HEK293 (cell line): ENCODE measurements around the gene LRRFIP1.

ENCODE experiments used
- CTCF ChIA-PET: fragments of 350-600 bp; formaldehyde crosslinking; extraction: SDS; loops from one replicate; lab custom pipeline; 2021; ENCODE audit warnings: antibody characterized with exemption; lab: Yijun Ruan, JAX
- POLR2A ChIA-PET: fragments of 300-600 bp; formaldehyde crosslinking; extraction: SDS; loops from one replicate; lab custom pipeline; 2020; ENCODE audit warnings: antibody characterized with exemption, inconsistent platforms; lab: Yijun Ruan, JAX
- H3K27ac ChIP-seq: fragments of 200-500 bp; sonication (Bioruptor generic); 2 replicates; pipeline ENCODE4 v1.5.1; 2014; ENCODE audit warnings: low read depth, low read length, control low read depth, inconsistent platforms; ENCODE audit errors: extremely low read depth
- H3K36me3 ChIP-seq, 2 experiments: fragments of 200-500 bp in 1 of 2; sonication (Bioruptor generic) in 1 of 2; 1 replicate in 1 of 2; 2 replicates in 1 of 2; pipeline ENCODE4 v1.5.1; 2014 to 2017; ENCODE audit warnings: inconsistent platforms in 2 of 2, low read length in 2 of 2; ENCODE audit not compliant: control insufficient read depth in 2 of 2, insufficient read depth in 1 of 2
- H3K4me1 ChIP-seq: fragments of 200-500 bp; sonication (Bioruptor generic); 2 replicates; pipeline ENCODE4 v1.5.1; 2014; ENCODE audit warnings: mild to moderate bottlenecking, low read length, inconsistent platforms; ENCODE audit not compliant: control insufficient read depth, insufficient read depth
- H3K4me3 ChIP-seq: 2 replicates; pipeline ENCODE4 v1.5.1; 2011; ENCODE audit warnings: low read depth, mild to moderate bottlenecking, control low read depth, low read length, moderate library complexity
- H3K9me3 ChIP-seq: fragments of 200-500 bp; sonication (Bioruptor generic); 2 replicates; pipeline ENCODE4 v1.5.1; 2014; ENCODE audit warnings: low read depth, low read length, inconsistent platforms; ENCODE audit not compliant: control insufficient read depth, insufficient read depth
- AEBP2 ChIP-seq: fragments of 450-650 bp; formaldehyde crosslinking; IDR thresholded peaks from 2 replicates; pipeline ENCODE4 v1.5.1; 2016; ENCODE audit warnings: missing biosample characterization, missing genetic modification characterization, borderline replicate concordance
- BCL11A ChIP-seq: fragments of 450-650 bp; formaldehyde crosslinking; IDR thresholded peaks from 2 replicates; pipeline ENCODE4 v1.5.1; 2016; ENCODE audit warnings: low read depth, missing biosample characterization, missing genetic modification characterization
- INSM2 ChIP-seq: fragments of 450-650 bp; formaldehyde crosslinking; IDR thresholded peaks from 2 replicates; pipeline ENCODE4 v1.5.1; 2016; ENCODE audit warnings: missing biosample characterization, missing genetic modification characterization
- PATZ1 ChIP-seq: fragments of 450-650 bp; formaldehyde crosslinking; IDR thresholded peaks from 2 replicates; pipeline ENCODE4 v1.5.1; 2016; ENCODE audit warnings: missing biosample characterization, missing genetic modification characterization
- ZBTB48 ChIP-seq: fragments of 450-650 bp; formaldehyde crosslinking; IDR thresholded peaks from 2 replicates; pipeline ENCODE4 v1.5.1; 2016; ENCODE audit warnings: missing biosample characterization, missing genetic modification characterization
- ZEB2 ChIP-seq: fragments of 450-650 bp; formaldehyde crosslinking; IDR thresholded peaks from 2 replicates; pipeline ENCODE4 v1.5.1; 2016; ENCODE audit warnings: missing biosample characterization, missing genetic modification characterization
- ZNF10 ChIP-seq: fragments of 450-650 bp; formaldehyde crosslinking; IDR thresholded peaks from 2 replicates; pipeline ENCODE4 v1.5.1; 2017; ENCODE audit warnings: missing biosample characterization, missing genetic modification characterization
- ZNF19 ChIP-seq: fragments of 450-650 bp; formaldehyde crosslinking; IDR thresholded peaks from 2 replicates; pipeline ENCODE4; 2016; ENCODE audit warnings: missing biosample characterization, missing genetic modification characterization, low read depth
- ZNF202 ChIP-seq: fragments of 450-650 bp; formaldehyde crosslinking; IDR thresholded peaks from 2 replicates; pipeline ENCODE4 v1.5.1; 2016; ENCODE audit warnings: missing biosample characterization, missing genetic modification characterization, borderline replicate concordance
- ZNF223 ChIP-seq: fragments of 450-650 bp; formaldehyde crosslinking; IDR thresholded peaks from 2 replicates; pipeline ENCODE4 v1.5.1; 2016; ENCODE audit warnings: missing biosample characterization, missing genetic modification characterization
- ZNF292 ChIP-seq: fragments of 450-650 bp; formaldehyde crosslinking; IDR thresholded peaks from 2 replicates; pipeline ENCODE4 v1.5.1; 2016; ENCODE audit warnings: low read depth, missing biosample characterization, missing genetic modification characterization, borderline replicate concordance
- ZNF354C ChIP-seq: fragments of 450-650 bp; formaldehyde crosslinking; IDR thresholded peaks from 2 replicates; pipeline ENCODE4 v1.5.1; 2016; ENCODE audit warnings: missing biosample characterization, missing genetic modification characterization, low read depth, borderline replicate concordance
- ZNF510 ChIP-seq: fragments of 450-650 bp; formaldehyde crosslinking; IDR thresholded peaks from 2 replicates; pipeline ENCODE4 v1.5.1; 2018; ENCODE audit warnings: mild to moderate bottlenecking, missing genetic modification characterization, missing biosample characterization; ENCODE audit not compliant: insufficient replicate concordance
- ZNF558 ChIP-seq: fragments of 450-650 bp; formaldehyde crosslinking; IDR thresholded peaks from 2 replicates; pipeline ENCODE4 v1.5.1; 2016; ENCODE audit warnings: missing biosample characterization, missing genetic modification characterization
- ZNF596 ChIP-seq: fragments of 450-650 bp; IDR thresholded peaks from 2 replicates; pipeline ENCODE4 v1.5.0; 2018; ENCODE audit warnings: missing biosample characterization, mild to moderate bottlenecking, missing genetic modification characterization, moderate library complexity
- ZNF664 ChIP-seq: fragments of 450-650 bp; formaldehyde crosslinking; IDR thresholded peaks from 2 replicates; pipeline ENCODE4 v1.5.1; 2016; ENCODE audit warnings: missing biosample characterization, missing genetic modification characterization
- ZNF670 ChIP-seq: fragments of 450-650 bp; formaldehyde crosslinking; IDR thresholded peaks from 2 replicates; pipeline ENCODE4 v1.5.1; 2016; ENCODE audit warnings: missing biosample characterization, missing genetic modification characterization, low read depth
- ZNF692 ChIP-seq: fragments of 450-650 bp; formaldehyde crosslinking; IDR thresholded peaks from 2 replicates; pipeline ENCODE4 v1.5.1; 2016; ENCODE audit warnings: missing biosample characterization, missing genetic modification characterization
- ZNF777 ChIP-seq: fragments of 450-650 bp; formaldehyde crosslinking; IDR thresholded peaks from 2 replicates; pipeline ENCODE4 v1.5.1; 2017; ENCODE audit warnings: missing biosample characterization, missing genetic modification characterization, borderline replicate concordance
- ZNF843 ChIP-seq: fragments of 450-650 bp; formaldehyde crosslinking; IDR thresholded peaks from 2 replicates; pipeline ENCODE4 v1.5.1; 2016; ENCODE audit warnings: missing biosample characterization, missing genetic modification characterization

LRRFIP1 gene

GRCh38 chr2:237588044-237588696 is 39.2 kb upstream of the LRRFIP1 start:
- no peaks in the 10 kb centered on the region for H3K4me1 ChIP-seq
- no peak overlapping the region for H3K27ac ChIP-seq
- TF ChIP-seq ZEB2 = no peak
- TF ChIP-seq ZNF223 = no peak
- TF ChIP-seq ZNF670 (tag by site-specific recombination) = no peak
- no peak for TF ChIP-seq ZNF596
- no peak for TF ChIP-seq AEBP2 (tag by site-specific recombination)
- TF ChIP-seq INSM2 (tag by site-specific recombination) = no peak
- no peak for TF ChIP-seq BCL11A
- no peak for TF ChIP-seq ZNF692 (tag by site-specific recombination)
- TF ChIP-seq ZNF510 (tag by site-specific recombination) = no peak
- TF ChIP-seq ZNF10 (tag by site-specific recombination) = no peak
- no peak for TF ChIP-seq PATZ1 (tag by site-specific recombination)
- no peak for TF ChIP-seq ZNF664 (tag by site-specific recombination)
- TF ChIP-seq ZNF843 (tag by site-specific recombination) = no peak
- TF ChIP-seq ZNF558 (tag by site-specific recombination) = no peak
- no peak for TF ChIP-seq ZNF777 (tag by site-specific recombination)
- no peak for TF ChIP-seq ZNF354C
- no peak for TF ChIP-seq ZNF19 (tag by site-specific recombination)
- no peak for TF ChIP-seq ZNF292
- TF ChIP-seq ZNF202 (tag by site-specific recombination) = no peak
- no peak for TF ChIP-seq ZBTB48 (tag by site-specific recombination)
- ChIA-PET POLR2A (interaction anchor here (0.6 kb wide), 1 partner anchor 360 kb away, joined by 5 read pairs; no protein-coding TSS in a partner anchor), CTCF (interaction anchor here (1.2 kb wide), 1 partner anchor 16 kb away, joined by 8 read pairs; no protein-coding TSS in a partner anchor)
- no peaks in the 10 kb centered on the region for H3K9me3 ChIP-seq
- no peak overlapping the region for H3K4me3 ChIP-seq
- H3K36me3 ChIP-seq = no peaks in the 10 kb centered on the region
